Left forelimb (tissue), 1 donor: ENCODE data around the gene UBE2L3.
"Not testable (repeated sequence)": the region's sequence is repeated elsewhere in the genome, so short reads cannot be mapped to it uniquely, and the experiment has no call there.

Source experiments
- DNase-seq: peaks from one replicate; pipeline ENCODE4 v3.0.0-alpha.2; 2018; ENCODE audit warnings: low spot score

UBE2L3 gene

GRCh38 chr22:21571679-21572078 is 4.2 kb downstream of the UBE2L3 start:
- DNase-seq = no peak

- DNase-seq = no peak
These were observed 5.8 kb downstream of the UBE2L3 start for GRCh38 chr22:21573293-21573734.

GRCh38 chr22:21573750-21574494 is 6.4 kb downstream of the UBE2L3 start:
- DNase-seq = no peak

- DNase-seq = no peak
These were observed 11.9 kb downstream of the UBE2L3 start for GRCh38 chr22:21579474-21579851.

GRCh38 chr22:21580623-21581007 is 13.1 kb downstream of the UBE2L3 start:
- DNase-seq = not testable (repeated sequence)

GRCh38 chr22:21581009-21581713 is 13.6 kb downstream of the UBE2L3 start:
- DNase-seq = not testable (repeated sequence)

- no peak for DNase-seq
These were observed 15.6 kb downstream of the UBE2L3 start for GRCh38 chr22:21582801-21583740.

GRCh38 chr22:21585389-21585788 is 17.9 kb downstream of the UBE2L3 start:
- no peak for DNase-seq

GRCh38 chr22:21587803-21588611 is 20.5 kb downstream of the UBE2L3 start:
- DNase-seq = no peak

GRCh38 chr22:21589396-21589795 is 21.9 kb downstream of the UBE2L3 start:
- no peak for DNase-seq

GRCh38 chr22:21590809-21591641 is 23.5 kb downstream of the UBE2L3 start:
- DNase-seq = no peak

GRCh38 chr22:21591695-21592094 is 24.2 kb downstream of the UBE2L3 start:
- DNase-seq = no peak

- no peak for DNase-seq
These were observed 24.9 kb downstream of the UBE2L3 start for GRCh38 chr22:21592422-21592821.

GRCh38 chr22:21593406-21594232 is 26.1 kb downstream of the UBE2L3 start:
- no peak for DNase-seq

- no peak for DNase-seq
These were observed 27.4 kb downstream of the UBE2L3 start for GRCh38 chr22:21594865-21595452.

- DNase-seq = not testable (repeated sequence)
These were observed 29.0 kb downstream of the UBE2L3 start for GRCh38 chr22:21596356-21597135.

- DNase-seq = no peak
These were observed 30.8 kb downstream of the UBE2L3 start for GRCh38 chr22:21598302-21598701.
